ENCODE measurements around the gene GJB6.

The GJB6 gene

GRCh38 chr13:20222553-20222952 lies 9.6 kb downstream of the GJB6 start:
- DNase-seq, result no peak

- no peak for DNase-seq
These were observed 10.3 kb downstream of the GJB6 start for GRCh38 chr13:20221772-20222171.

DNA sequence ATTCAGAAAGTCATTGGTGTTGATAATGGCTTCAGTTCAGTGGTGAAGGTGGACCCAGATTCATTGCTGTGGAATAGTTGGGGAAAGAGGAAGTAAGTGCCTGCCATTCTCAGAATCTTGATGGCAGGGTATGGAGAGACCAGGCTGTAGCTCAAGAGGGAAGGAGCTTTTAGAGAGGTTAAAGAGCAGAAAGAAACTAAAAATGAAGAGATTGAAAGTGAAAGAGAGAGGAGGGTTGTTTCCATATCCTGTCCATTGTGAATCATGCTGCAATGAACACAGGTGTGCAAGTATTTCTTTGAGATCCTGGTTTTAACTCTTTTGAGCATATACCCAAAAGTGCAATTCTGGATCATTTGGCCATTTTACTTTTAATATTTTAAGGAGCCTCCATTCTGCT lies 12.5 kb downstream of the GJB6 start:
- DNase-seq, result no peak

GRCh38 chr13:20217168-20217567 lies 15.0 kb downstream of the GJB6 start:
- no peak for DNase-seq

DNA sequence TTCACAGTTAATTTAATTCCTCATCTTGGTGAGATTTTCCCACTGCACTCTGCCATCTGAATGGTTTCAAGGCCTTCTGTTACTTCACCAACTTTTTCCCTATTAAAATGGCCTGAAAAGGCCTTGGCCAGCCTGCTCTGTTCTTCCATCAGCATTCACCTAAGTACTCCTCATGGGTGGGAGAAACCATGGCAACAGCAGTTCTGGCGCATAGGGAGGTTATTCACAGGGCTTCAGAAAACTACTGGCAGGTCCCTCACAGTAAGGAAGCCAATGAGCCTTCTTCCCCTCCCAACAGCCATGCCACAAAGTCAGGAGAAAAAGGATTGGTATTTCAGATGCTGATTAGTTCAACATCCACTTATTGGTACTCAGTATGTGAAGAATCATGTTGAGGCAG lies 22.2 kb downstream of the GJB6 start:
- no peak for DNase-seq

- DNase-seq, result no peak
These were observed 25.4 kb downstream of the GJB6 start for GRCh38 chr13:20206698-20207235.

DNA sequence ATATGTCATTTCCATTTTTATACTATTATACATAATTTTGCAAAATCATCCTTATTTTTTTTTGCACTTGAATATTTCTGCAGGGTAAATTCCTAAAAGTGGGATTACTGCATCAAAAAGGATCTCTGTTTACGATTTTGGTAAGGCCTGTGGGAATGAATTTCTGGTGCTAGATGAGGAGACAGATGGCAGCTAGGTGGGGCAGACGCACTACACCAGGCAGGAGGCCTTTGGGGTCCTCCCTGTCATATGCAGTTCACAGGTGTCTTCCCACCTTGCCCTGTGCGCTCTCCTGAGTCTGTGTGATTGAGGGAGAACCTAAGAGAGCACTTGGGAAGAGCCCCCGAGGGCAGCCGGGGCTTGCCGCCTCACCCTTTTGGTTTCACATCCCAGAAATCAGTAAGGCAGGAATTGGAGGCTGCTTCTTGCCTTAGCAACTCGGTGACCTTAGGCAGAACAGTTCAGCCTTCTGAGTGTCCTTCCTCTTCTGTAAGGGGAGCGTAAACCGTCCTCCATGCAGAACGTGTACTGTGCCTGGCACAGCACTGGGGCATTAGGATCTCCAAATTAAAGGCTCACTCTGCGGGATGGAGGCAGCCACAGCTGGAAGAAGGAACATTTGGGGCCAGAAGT lies 25.9 kb downstream of the GJB6 start:
- DNase-seq, result no peak

DNA sequence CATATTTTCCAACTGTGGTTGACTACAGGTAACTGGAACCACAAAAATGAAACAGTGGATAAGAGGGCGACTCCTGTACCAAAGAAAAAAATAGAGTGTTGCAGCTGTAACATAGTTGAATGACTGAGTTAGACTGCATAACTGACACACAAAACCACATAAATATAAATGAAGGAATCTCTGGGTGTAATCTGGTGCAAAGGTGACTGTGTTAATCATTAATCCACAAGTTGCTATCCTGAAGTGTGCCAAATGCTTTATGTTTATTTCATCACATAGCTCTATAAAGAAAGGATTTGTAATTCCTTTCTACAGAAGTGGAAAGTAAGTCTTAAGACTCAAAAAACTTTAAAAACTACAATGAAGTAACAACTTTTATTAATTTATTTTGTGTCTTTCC lies 33.3 kb downstream of the GJB6 start:
- DNase-seq, result no peak

- DNase-seq, result no peak
These were observed 34.7 kb downstream of the GJB6 start for GRCh38 chr13:20197361-20197834.

DNA sequence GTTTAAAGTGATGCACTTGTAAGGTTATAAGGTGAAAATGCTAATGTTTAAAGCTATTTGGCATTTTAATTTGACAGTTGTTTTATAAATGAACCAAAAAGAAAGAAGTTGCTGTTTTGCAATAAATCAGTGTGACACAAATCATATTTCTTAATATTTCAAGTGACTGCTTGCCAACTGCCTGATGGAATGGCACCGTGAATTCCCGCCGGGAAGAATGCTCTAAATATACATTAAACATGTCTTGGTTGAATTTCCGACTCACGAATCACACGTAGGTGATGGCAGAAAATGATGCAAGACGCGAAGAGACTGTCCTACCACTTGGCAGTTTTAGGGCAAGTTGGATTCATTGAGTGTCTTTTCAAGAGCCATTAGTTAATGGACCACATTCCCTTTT lies 36.3 kb downstream of the GJB6 start:
- DNase-seq, result no peak

DNA sequence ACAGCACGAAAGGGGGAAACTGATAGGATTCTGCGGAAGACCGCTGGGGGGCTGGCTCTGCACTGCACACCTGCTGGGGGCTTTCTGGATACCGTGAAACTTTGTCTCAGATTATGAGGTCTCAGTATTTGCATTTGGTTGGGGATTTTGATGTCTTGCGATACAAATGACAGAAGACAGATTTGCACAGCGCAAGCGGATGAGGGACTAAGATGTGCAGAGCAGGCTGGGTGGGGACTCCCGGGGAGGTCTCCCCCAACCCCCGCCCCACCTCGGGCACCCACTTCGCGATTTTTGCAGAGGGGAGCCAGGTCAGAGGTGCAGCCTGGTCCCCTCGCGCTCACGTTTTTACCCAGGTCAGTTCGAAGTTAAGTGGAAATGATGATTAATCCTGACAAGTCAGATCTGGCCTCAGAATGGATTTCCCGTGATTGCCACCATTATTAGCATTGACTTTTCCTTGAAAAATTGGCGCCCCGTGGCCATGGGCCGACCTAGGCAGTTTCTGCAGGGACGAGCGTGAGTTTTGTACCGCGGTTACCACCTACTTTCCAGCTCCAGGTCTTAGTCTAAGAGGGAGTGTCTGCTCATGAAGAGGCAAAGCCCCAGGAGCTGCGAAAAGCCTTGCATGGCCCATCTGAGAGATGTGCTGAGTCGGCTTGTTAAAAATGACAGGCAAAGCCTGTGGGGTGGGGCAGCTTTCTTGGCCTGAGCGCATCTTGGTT lies 38.0 kb downstream of the GJB6 start:
- no peak for DNase-seq

DNA sequence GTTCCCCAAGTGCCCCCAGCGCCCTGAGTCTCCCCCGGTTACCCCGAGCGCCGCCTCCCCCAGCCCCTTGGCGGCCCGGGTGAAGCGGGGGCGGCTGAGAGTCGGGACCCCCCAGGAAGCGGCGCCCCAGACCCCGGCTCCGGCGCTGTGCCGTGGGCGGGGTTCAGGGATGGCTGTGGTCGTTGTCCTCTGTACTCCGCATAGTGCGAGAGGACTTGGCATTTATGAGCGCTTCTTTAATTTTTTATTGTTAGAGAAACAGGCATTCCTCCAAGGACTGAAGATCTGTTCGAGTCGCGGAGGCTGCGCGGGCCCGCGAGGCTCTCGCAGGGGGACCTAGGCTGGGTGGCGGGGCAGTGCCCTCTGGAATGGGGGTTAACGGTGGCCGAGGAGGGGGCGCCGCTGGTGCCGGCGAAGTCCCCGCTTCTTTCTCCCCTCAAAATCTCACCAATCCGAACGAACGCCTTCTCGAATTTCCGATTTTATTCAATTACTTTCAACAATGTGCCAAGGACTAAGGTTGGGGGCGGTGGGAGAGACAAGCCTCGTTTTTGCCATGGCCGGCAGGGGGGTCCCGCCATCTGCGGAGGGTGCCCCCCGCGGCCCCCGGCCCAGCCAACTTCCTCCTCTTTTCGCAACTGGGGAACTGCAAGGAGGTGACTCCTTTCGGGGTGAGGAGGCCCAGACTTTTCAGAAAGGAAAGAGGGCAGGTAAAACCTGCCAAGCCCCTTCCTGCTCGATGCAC lies 38.8 kb downstream of the GJB6 start:
- no peak for DNase-seq

GRCh38 chr13:20192836-20193161 lies 39.3 kb downstream of the GJB6 start, which contains the start of gene GJB2:
Gene GJB2, minus strand, starts transcription at chr13:20192938. Its CDS starts 3,357 bp downstream, at chr13:20189581.
- DNase-seq, result no peak

GRCh38 chr13:20192158-20192835 lies 39.8 kb downstream of the GJB6 start:
- DNase-seq, result no peak

- DNase-seq, result no peak
These were observed 40.6 kb downstream of the GJB6 start for GRCh38 chr13:20191311-20192157.

GRCh38 chr13:20190481-20191310 lies 41.4 kb downstream of the GJB6 start:
- DNase-seq, result no peak

GRCh38 chr13:20190076-20190475 lies 42.0 kb downstream of the GJB6 start:
- DNase-seq, result no peak

DNA sequence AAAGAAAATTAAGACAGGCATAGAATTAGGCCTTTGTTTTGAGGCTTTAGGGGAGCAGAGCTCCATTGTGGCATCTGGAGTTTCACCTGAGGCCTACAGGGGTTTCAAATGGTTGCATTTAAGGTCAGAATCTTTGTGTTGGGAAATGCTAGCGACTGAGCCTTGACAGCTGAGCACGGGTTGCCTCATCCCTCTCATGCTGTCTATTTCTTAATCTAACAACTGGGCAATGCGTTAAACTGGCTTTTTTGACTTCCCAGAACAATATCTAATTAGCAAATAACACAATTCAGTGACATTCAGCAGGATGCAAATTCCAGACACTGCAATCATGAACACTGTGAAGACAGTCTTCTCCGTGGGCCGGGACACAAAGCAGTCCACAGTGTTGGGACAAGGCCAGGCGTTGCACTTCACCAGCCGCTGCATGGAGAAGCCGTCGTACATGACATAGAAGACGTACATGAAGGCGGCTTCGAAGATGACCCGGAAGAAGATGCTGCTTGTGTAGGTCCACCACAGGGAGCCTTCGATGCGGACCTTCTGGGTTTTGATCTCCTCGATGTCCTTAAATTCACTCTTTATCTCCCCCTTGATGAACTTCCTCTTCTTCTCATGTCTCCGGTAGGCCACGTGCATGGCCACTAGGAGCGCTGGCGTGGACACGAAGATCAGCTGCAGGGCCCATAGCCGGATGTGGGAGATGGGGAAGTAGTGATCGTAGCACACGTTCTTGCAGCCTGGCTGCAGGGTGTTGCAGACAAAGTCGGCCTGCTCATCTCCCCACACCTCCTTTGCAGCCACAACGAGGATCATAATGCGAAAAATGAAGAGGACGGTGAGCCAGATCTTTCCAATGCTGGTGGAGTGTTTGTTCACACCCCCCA lies 43.2 kb downstream of the GJB6 start:
- DNase-seq, result no peak

- no peak for DNase-seq
These were observed 45.3 kb downstream of the GJB6 start for GRCh38 chr13:20186771-20187170.
